ENCODE results near the gene LY6G6D.
"Not testable (repeated sequence)": the region's sequence is repeated elsewhere in the genome, so short reads cannot be mapped to it uniquely, and the experiment has no call there.

Gene LY6G6D

DNA sequence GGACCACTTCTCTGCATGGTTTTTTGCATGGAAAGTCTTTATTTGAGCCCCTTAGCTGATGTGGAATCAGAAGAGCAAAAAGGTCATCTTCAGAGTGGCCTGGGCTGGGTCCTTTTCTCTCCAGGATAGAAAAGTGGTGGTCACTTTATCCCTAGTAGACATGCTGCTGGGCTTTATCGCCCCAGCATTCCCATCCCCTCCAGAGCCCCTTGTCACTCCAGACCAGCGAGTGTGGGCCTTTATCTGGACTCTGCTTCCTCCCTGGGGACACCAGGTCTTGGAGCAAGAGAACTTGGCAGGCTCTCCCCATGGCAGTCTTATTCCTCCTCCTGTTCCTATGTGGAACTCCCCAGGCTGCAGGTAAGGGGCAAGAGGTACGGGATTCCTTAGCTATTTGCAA is 8.5 kb upstream of the LY6G6D start, which contains the start of gene LY6G6F:
Gene LY6G6F, plus strand, starts transcription at position 268 of the 400 bp plus-strand sequence. Its CDS starts 41 bp downstream, at position 309.
- no peak for DNase-seq (ENCODE audit: low spot score)
- H3K9me3 ChIP-seq (ENCODE audit: severe bottlenecking), result no peaks in the 10 kb centered on the region
- H3K4me1 ChIP-seq (ENCODE audit: insufficient read depth, poor library complexity, severe bottlenecking), result peaks cover 5% of the 10 kb centered on the region
- H3K4me3 ChIP-seq (ENCODE audit: severe bottlenecking), result no peak within 1 kb of the TSS
- H3K27me3 ChIP-seq (ENCODE audit: insufficient read depth, poor library complexity, severe bottlenecking), result no peaks in the 10 kb centered on the region
- H3K36me3 ChIP-seq (ENCODE audit: low read depth), result no peaks in the 10 kb centered on the region; the same call in 1 of the 2 replicates
- ATAC-seq (ENCODE audit: low read depth), result no peak
- TF ChIP-seq, protein P1, sequence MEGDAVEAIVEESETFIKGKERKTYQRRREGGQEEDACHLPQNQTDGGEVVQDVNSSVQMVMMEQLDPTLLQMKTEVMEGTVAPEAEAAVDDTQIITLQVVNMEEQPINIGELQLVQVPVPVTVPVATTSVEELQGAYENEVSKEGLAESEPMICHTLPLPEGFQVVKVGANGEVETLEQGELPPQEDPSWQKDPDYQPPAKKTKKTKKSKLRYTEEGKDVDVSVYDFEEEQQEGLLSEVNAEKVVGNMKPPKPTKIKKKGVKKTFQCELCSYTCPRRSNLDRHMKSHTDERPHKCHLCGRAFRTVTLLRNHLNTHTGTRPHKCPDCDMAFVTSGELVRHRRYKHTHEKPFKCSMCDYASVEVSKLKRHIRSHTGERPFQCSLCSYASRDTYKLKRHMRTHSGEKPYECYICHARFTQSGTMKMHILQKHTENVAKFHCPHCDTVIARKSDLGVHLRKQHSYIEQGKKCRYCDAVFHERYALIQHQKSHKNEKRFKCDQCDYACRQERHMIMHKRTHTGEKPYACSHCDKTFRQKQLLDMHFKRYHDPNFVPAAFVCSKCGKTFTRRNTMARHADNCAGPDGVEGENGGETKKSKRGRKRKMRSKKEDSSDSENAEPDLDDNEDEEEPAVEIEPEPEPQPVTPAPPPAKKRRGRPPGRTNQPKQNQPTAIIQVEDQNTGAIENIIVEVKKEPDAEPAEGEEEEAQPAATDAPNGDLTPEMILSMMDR (IDR thresholded peaks at IDR 0.05; ENCODE audit: poor library complexity, severe bottlenecking), result no peak
- no peak within 1 kb of the TSS for H3K27ac ChIP-seq (ENCODE audit: poor library complexity, severe bottlenecking)

DNA sequence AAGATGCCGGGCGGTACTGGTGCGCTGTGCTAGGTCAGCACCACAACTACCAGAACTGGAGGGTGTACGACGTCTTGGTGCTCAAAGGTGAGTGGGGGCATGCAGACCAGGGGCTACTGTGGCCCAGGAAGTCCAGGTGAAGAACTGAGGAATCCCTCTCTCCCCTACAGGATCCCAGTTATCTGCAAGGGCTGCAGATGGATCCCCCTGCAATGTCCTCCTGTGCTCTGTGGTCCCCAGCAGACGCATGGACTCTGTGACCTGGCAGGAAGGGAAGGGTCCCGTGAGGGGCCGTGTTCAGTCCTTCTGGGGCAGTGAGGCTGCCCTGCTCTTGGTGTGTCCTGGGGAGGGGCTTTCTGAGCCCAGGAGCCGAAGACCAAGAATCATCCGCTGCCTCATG is 7.4 kb upstream of the LY6G6D start:
- Histone ChIP-seq H3K36me3 (ENCODE audit: low read depth) (no peaks in the 10 kb centered on the region), H3K4me1 (ENCODE audit: insufficient read depth, poor library complexity, severe bottlenecking) (peaks cover 5% of the 10 kb centered on the region), H3K27me3 (ENCODE audit: insufficient read depth, poor library complexity, severe bottlenecking) (no peaks in the 10 kb centered on the region), H3K4me3 (ENCODE audit: severe bottlenecking) (no peak overlapping the region), H3K27ac (ENCODE audit: poor library complexity, severe bottlenecking) (no peak overlapping the region), H3K9me3 (ENCODE audit: severe bottlenecking) (no peaks in the 10 kb centered on the region)
- no peak for ATAC-seq (ENCODE audit: low read depth)
- no peak for DNase-seq (ENCODE audit: low spot score)
- TF ChIP-seq, protein P1 (IDR thresholded peaks at IDR 0.05; ENCODE audit: poor library complexity, severe bottlenecking), result no peak

DNA sequence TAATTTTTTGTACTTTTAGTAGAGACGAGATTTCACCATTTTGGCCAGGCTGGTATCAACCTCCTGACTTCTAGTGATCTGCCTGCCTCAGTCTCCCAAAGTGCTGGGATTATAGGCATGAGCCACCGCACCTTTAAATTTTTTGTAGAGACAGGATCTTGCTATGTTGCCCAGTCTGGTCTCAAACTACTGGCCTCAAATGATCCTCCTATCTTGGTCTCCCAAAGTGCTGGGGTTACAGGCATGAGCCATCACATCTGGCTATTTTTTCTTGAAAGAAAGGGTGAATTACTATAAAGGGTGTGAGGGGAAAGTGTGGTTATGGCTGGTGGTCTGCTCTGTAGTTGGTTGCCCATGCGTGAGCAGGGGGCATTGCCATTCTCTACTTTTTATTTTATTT is 6.9 kb upstream of the LY6G6D start:
- Histone ChIP-seq H3K4me1 (ENCODE audit: insufficient read depth, poor library complexity, severe bottlenecking) (peaks cover 5% of the 10 kb centered on the region), H3K27ac (ENCODE audit: poor library complexity, severe bottlenecking) (no peak overlapping the region), H3K36me3 (ENCODE audit: low read depth) (no peaks in the 10 kb centered on the region), H3K4me3 (ENCODE audit: severe bottlenecking) (no peak overlapping the region), H3K9me3 (ENCODE audit: severe bottlenecking) (no peaks in the 10 kb centered on the region), H3K27me3 (ENCODE audit: insufficient read depth, poor library complexity, severe bottlenecking) (no peaks in the 10 kb centered on the region)
- ATAC-seq (ENCODE audit: low read depth) (no peak), DNase-seq (ENCODE audit: low spot score) (no peak)
- TF ChIP-seq, protein P1 (IDR thresholded peaks at IDR 0.05; ENCODE audit: poor library complexity, severe bottlenecking), result no peak

DNA sequence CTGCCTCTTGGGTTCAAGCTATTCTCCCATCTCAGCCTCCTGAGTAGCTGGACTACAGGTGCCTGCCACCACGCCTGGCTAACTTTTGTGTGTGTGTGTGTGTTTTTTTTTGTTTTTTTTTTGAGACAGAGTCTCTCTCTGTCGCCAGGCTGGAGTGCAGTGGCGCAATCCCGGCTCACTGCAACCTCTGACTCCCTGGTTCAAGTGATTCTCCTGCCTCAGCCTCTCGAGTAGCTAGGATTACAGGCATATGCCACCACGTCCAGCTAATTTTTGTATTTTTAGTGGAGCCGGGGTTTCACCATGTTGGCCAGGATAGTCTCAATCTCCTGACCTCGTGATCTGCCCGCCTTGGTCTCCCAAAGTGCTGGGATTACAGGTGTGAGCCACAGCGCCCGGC is 6.0 kb upstream of the LY6G6D start:
- not testable (repeated sequence) for H3K27ac ChIP-seq (ENCODE audit: poor library complexity, severe bottlenecking); ATAC-seq (ENCODE audit: low read depth); H3K4me1 ChIP-seq (ENCODE audit: insufficient read depth, poor library complexity, severe bottlenecking); H3K4me3 ChIP-seq (ENCODE audit: severe bottlenecking); H3K27me3 ChIP-seq (ENCODE audit: insufficient read depth, poor library complexity, severe bottlenecking); H3K36me3 ChIP-seq (ENCODE audit: low read depth); H3K9me3 ChIP-seq (ENCODE audit: severe bottlenecking); DNase-seq (ENCODE audit: low spot score)

DNA sequence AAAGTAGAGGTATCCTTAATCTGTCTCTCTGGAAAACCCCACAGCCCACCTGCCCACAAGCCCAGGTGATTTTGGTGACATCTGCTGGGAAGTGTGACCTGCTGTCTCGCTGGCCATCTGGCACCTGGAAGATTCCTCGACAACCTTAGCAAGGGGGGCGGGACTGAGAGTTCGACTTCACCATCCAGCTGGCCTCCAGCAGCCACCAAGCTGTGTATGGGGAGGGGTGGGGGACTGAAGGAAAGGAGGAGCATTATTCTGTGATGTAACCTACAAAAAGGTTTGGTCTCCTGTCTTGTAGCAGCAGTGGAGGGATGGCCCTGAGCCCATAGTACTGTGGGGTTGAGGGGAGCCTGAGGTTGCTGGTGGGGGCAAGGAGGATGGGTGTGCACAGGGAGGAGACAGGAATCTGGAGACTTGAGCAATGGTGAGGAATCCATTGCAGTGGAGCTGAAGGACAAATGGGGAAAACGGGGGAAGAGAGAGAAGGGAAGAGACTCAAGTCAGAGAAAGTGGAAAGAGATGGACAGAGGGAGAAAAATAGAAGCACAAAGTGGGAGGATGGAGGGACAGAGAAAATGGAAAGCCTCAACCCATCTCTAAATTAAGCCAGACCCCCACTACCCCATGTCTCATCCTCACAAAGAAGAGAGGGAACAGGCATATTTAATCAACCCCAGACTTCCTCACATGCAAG is 4.5 kb upstream of the LY6G6D start:
- Histone ChIP-seq H3K27ac (ENCODE audit: poor library complexity, severe bottlenecking) (no peak overlapping the region), H3K4me3 (ENCODE audit: severe bottlenecking) (no peak overlapping the region), H3K27me3 (ENCODE audit: insufficient read depth, poor library complexity, severe bottlenecking) (no peaks in the 10 kb centered on the region), H3K4me1 (ENCODE audit: insufficient read depth, poor library complexity, severe bottlenecking) (peaks cover 5% of the 10 kb centered on the region), H3K36me3 (ENCODE audit: low read depth) (no peaks in the 10 kb centered on the region), H3K9me3 (ENCODE audit: severe bottlenecking) (no peaks in the 10 kb centered on the region)
- DNase-seq (ENCODE audit: low spot score), result no peak
- no peak for ATAC-seq (ENCODE audit: low read depth)
- TF ChIP-seq, protein P1 (IDR thresholded peaks at IDR 0.05; ENCODE audit: poor library complexity, severe bottlenecking), result no peak
